ENCODE data around the gene SPDEF. TPM values are rescaled to one million over a fixed set of nuclear protein-coding genes. Genes with fewer than 3 reads are reported as not detected.

The SPDEF gene
- total RNA-seq, 4 donors from 2014 or later: 0.16 to 0.20 TPM; not detected in 2

DNA sequence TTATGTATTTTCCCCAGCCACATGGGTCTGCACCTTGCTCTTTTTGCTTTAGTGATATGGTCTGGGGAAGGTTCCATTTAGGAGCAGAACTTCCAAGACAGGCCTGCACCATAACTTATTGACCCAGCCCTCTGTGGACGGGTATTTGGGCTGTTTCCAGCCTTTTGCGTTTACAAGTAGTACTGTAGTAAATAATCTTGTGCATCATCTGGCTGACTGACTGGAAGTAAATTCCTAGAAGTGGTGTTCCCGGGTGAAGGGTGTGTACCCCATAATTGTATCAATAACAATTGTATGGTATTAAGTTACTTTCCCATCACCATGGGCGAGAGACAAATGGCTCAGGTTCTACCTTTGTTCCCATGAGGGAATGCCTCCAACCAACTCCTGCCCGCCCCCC lies 31.6 kb downstream of the SPDEF start:
- H3K4me1 ChIP-seq: peaks cover 6 to 10% of the 10 kb centered on the region in 2 donors
- no peak overlapping the region for H3K27ac ChIP-seq
- TF ChIP-seq POLR2A (IDR thresholded peaks at IDR 0.05): no peak
- TF ChIP-seq, protein P1, sequence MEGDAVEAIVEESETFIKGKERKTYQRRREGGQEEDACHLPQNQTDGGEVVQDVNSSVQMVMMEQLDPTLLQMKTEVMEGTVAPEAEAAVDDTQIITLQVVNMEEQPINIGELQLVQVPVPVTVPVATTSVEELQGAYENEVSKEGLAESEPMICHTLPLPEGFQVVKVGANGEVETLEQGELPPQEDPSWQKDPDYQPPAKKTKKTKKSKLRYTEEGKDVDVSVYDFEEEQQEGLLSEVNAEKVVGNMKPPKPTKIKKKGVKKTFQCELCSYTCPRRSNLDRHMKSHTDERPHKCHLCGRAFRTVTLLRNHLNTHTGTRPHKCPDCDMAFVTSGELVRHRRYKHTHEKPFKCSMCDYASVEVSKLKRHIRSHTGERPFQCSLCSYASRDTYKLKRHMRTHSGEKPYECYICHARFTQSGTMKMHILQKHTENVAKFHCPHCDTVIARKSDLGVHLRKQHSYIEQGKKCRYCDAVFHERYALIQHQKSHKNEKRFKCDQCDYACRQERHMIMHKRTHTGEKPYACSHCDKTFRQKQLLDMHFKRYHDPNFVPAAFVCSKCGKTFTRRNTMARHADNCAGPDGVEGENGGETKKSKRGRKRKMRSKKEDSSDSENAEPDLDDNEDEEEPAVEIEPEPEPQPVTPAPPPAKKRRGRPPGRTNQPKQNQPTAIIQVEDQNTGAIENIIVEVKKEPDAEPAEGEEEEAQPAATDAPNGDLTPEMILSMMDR (IDR thresholded peaks at IDR 0.05 in 4 of 5, conservative IDR thresholded peaks at IDR 0.05 in 1 of 5): no peak
- H3K36me3 ChIP-seq: no peaks in the 10 kb centered on the region
- no peak overlapping the region for H3K4me3 ChIP-seq
- DNase-seq (peak in 1 of 2 donors; percentile 1), ATAC-seq (no peak)
- no peaks in the 10 kb centered on the region for H3K27me3 ChIP-seq
- intact Hi-C loops (cut with DNase I; ENCODE audit: low total_unique reads) (no loop called here), in situ Hi-C loops (cut with MboI; ENCODE audit: low sequenced_read_pairs in 4 of 4) (loop anchor here in 1 of 4 donors (10.0 kb wide), 1 partner anchor 80 kb away; no protein-coding TSS in a partner anchor)
- H3K9me3 ChIP-seq: no peaks in the 10 kb centered on the region

DNA sequence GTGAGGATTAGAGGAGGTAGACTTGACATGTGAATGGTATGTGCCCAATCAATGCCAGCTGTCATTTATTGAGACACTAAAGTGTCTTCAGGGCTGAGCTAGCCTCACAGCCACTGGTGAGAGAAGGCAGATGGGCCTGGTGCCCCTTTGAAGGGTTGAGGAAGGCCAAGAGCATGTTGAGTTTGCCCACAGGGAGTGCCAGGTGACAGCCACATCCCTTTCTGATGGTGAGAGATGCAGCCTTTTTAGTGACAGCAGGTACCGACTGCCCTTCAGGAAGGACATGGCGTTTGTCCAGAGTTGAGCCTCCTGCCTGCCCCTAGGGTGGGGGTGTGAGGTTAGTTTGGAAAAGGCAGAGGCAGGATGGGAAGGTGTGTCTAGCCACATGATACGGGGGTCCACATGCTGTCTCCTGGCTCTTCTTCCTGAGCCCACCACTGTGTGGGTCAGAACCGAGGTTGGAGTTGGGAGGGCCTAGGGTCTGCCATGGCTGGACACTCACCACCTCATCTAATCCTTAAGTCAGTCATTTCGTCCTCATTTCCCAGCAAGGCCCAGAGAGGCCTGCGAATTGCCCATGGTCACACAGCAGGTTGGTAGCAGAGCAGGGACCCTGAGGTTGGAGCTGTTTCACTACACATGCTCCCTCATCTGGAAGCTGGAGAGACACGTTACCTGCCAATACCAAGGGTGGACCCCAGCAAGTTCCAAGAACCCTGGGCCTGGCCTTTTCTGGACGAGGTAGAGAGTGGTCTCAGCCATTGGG lies 32.5 kb downstream of the SPDEF start:
- Histone ChIP-seq H3K27me3 (no peaks in the 10 kb centered on the region), H3K4me1 (peaks cover 6 to 10% of the 10 kb centered on the region in 2 donors), H3K9me3 (no peaks in the 10 kb centered on the region), H3K36me3 (no peaks in the 10 kb centered on the region), H3K27ac (no peak overlapping the region), H3K4me3 (no peak overlapping the region)
- in situ Hi-C loops (cut with MboI; ENCODE audit: low sequenced_read_pairs in 4 of 4) (loop anchor here in 1 of 4 donors (10.0 kb wide), 1 partner anchor 81 kb away; no protein-coding TSS in a partner anchor), intact Hi-C loops (cut with DNase I; ENCODE audit: low total_unique reads) (no loop called here)
- no peak for TF ChIP-seq POLR2A (IDR thresholded peaks at IDR 0.05)
- TF ChIP-seq, protein P1 (IDR thresholded peaks at IDR 0.05 in 4 of 5, conservative IDR thresholded peaks at IDR 0.05 in 1 of 5): no peak
- ATAC-seq: no peak
- no peak for DNase-seq

DNA sequence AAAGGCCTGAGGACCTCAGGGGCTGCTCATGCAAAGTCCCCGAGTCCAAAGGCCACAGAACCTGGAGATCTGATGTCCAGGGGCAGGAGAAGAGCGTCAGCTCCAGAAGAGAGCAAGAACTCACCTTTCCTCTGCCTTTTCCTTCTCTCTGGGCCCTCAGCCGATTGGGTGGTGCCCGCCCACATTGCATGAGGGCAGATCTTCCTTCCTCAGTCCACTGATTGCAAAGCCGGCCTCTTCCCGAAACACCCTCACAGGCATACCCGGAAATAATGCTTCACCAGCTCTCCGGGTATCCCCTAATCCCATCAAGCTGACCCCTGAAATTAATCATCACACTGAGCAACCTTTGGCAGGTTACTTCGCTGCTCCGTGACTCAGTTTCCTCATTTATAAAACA lies 33.4 kb downstream of the SPDEF start:
- no peaks in the 10 kb centered on the region for H3K27me3 ChIP-seq
- H3K9me3 ChIP-seq: no peaks in the 10 kb centered on the region
- no peak overlapping the region for H3K4me3 ChIP-seq
- no peak for TF ChIP-seq POLR2A (IDR thresholded peaks at IDR 0.05)
- in situ Hi-C loops (cut with MboI; ENCODE audit: low sequenced_read_pairs in 4 of 4) (loop anchor here in 1 of 4 donors (10.0 kb wide), 1 partner anchor 82 kb away; no protein-coding TSS in a partner anchor), intact Hi-C loops (cut with DNase I; ENCODE audit: low total_unique reads) (no loop called here)
- H3K4me1 ChIP-seq: peaks cover 6 to 10% of the 10 kb centered on the region in 2 donors
- no peaks in the 10 kb centered on the region for H3K36me3 ChIP-seq
- no peak for ATAC-seq
- no peak overlapping the region for H3K27ac ChIP-seq
- DNase-seq: no peak

DNA sequence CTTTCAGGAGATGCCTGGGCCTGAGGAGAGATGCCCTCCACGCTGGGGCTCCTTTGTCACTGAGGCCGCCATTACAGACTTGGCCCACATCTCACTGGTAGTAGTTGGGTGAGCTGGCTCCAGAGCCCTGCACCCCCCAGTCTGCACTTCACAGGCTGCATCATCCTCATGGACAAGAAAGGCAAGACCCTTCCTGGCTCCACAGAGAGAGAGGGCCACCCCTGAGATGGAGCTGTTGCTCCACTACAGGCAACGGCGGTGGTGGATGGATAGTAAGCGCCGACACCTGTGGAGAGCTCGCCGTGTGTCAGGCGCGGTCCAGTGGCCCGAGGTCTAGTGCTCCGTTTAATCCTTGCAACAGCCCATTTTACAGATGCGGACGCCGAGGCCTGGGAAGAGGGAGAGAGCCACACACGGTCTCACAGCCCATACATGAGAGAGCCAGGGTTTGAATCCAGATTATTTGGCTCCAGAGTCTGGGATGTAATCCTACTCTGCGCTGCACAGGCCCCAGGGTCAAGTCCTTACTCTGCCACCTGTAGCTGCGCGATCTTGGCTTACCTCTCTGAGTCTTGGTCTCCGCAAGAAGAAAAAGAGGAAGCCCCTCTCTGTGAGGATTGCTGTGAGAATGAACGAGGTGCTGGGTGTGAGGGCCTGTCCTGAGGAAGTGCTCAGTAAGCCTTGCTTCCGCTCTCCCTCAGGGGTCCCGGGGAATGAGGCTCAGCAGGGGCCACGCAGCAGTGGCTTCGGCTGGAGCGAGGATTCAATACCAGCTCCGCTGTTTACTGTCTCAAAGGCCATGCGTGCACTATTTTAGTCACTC lies 34.5 kb downstream of the SPDEF start:
- intact Hi-C loops (cut with DNase I; ENCODE audit: low total_unique reads): no loop called here
- no peaks in the 10 kb centered on the region for H3K9me3 ChIP-seq
- H3K4me3 ChIP-seq: no peak overlapping the region
- no peaks in the 10 kb centered on the region for H3K36me3 ChIP-seq
- in situ Hi-C loops (cut with MboI; ENCODE audit: low sequenced_read_pairs in 4 of 4): loop anchor here in 1 of 4 donors (10.0 kb wide), 1 partner anchor 83 kb away; no protein-coding TSS in a partner anchor
- ATAC-seq (no peak), DNase-seq (no peak)
- no peak overlapping the region for H3K27ac ChIP-seq
- peaks cover 3 to 4% of the 10 kb centered on the region in 2 donors for H3K4me1 ChIP-seq
- no peaks in the 10 kb centered on the region for H3K27me3 ChIP-seq
- TF ChIP-seq, protein P1 (IDR thresholded peaks at IDR 0.05 in 4 of 5, conservative IDR thresholded peaks at IDR 0.05 in 1 of 5): no peak
- TF ChIP-seq POLR2A (IDR thresholded peaks at IDR 0.05): no peak

All from gastrocnemius medialis (tissue), 4 donors.